GM21786 (cell line): ENCODE measurements around the gene GINS1.
"Not testable (repeated sequence)": the region's sequence is repeated elsewhere in the genome, so short reads cannot be mapped to it uniquely, and the experiment has no call there.

ENCODE experiments used
- ATAC-seq: cut with Tn5 transposase; IDR thresholded peaks from one replicate; pipeline ENCODE4 v1.9.1; 2021; ENCODE audit not compliant: unreplicated experiment

GINS1 gene

DNA sequence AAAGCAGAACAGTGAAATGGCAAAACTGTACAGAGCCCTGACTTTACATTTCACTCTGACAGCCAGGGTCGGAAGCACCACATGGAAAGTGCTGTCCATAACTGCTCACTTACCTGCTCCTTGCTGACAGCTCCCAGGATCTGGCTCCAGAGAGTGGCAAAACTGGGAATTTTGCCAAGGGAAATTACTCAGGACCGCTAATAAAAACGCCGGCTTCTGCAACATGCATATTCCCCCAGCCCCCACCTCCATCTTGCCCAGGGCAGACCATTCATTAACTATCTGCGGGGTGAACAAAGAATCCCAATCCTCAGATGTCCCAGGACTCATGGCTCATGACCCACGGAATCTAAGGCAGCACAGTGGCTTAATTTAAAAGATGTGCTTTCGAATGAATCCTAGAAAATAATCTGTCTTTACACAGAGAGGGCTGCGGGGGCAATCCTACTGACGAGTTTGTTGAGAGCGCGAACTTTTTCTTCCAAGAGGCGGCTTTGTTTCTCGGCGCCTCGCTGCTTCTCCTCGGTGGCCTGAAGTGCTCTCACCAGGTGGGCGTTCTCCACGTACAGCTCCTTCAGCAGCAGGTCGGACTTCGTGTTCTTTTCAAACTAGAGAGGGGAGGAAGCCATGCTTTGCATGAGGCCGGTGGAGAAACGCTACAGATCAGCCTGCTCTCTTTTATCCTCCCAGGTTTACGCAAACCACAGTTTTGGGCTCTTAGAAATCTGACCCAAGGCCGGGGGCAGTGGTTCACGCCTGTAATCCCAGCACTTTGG, 45.8 kb downstream of the GINS1 start:
- ATAC-seq, result no peak

DNA sequence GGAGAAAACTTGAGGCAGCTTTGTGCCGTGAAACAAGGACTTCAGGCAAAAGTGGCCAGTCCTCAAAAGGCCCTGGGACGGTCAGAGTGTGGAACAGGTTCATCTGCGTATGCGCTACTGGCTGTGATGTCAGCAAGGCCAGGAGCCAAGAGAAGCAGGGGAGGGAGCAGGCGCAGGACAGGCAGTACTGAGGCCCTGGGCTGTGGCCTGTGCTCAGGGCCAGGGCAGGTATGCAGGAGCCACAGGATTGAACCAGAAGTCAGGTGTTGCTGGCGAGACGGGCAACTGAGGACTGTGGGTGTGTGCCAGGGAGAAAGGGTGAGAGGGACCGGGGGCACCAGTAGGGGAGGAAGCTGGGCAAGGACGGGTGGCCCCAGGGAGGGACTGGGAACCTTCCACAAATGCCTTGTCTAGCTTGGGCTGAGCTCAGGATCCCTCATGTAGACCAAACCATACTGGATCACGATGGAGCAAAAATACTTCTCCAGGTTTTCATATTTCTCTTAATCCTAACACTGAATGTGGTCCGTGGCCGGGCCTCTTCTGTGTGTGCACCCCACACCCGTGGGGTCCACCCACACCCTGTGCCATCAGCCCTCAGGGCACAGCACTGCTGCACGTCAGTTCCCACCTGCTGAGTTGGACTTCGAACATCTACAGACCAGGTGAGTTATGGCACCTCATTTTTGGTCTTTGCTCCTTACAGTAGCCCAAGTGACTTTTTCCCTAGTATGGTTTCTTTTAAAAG, 46.9 kb downstream of the GINS1 start:
- ATAC-seq, result no peak

DNA sequence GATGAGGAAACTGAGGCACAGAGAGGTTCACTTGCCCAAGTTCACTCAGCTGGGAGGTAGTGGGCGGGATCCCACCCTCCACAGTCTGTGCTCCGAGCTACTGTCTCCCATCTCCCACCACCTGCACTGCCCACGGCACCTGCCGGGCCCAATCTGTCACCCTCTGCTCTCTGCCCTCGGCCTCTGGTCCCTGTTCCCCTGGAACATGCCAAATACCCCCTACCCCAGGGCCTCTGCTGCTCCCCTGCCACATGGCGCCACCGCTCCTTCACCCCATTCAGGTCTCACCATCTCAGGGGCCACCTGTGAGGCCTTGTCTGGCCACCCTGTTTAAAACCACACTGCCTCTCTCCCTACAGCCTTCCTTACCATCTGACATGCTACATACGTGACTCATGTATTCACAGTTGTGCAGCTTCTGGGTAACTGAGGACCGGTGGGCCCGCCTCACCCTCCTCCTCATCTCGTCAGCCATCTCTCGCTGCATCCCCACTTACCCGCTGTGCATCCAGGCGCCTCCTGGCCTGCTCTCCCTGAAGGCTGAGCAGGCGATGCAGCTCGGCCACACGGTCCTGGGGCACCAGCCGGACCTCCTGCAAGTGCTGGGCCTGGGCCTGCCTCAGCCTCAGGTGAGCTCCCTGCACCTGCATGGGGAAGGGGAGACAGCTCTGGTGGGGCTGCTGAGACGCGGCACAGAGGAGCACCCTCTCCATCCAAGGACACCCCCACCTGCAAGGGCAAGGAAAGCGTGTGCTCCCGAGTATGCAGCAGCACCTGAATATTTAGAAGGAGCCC, 50.6 kb downstream of the GINS1 start:
- no peak for ATAC-seq

DNA sequence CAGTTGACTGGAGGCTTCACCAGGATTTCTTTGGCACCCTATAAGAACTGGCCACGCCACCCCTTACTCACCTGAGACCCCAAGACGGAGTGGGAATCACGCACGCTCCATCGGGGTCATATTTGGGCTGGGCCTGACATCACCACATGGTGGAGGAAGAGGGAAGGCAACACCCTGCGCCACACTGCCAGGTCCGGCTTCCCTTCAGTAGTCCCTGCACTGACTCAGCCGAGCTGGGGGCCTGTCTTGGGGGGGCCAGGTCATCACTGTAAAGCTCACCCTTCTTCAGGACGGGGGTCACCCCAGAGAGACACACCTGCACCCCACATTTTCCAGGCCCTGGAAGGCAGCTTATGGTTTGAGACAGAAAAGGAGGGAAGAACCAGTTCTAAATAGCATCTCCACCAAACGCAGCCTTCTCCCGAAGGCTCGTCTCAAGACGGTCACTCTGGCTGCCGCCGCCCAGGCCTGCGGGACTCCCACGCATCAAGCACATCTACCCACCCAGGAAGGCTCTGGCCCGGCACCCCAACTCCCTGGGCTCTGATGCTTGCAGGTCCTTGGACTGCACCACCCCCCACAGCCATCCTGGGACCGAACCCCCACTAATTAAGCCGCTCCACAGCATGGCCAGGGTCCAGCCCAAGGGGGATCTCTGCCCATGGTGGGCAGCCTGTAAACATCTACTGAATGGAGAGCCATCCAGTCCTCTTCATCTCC, 51.8 kb downstream of the GINS1 start:
- no peak for ATAC-seq

DNA sequence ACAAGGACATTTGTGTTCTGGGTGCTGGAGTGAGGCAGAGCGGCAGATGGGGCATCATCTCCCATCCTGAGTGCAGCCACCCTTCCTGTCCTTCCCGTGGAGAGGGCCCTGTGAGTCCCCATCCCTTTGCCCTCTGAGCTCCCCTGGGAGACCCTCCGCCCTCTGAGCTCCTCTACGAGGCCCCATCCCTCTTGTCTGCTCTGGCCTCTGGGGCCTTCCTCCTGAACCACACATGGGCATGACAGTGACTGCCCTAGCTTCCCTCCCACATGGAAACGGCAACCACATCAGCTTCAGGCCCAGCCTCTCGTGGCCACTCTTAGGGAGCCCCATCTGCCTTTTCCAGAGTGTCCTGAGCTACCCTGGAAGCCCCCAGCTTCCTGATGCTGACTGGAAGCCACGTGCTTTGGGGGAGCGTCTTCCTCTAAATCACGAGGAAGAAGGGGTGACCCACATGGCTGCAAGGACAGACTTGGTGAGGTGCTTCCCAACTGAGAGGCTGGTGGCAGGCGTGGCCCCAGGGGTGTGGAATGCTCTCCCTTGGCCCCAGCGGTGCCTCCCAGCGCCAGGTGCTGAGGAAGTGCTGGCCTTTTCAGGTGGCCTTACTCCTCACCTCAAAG, 52.6 kb downstream of the GINS1 start:
- no peak for ATAC-seq

DNA sequence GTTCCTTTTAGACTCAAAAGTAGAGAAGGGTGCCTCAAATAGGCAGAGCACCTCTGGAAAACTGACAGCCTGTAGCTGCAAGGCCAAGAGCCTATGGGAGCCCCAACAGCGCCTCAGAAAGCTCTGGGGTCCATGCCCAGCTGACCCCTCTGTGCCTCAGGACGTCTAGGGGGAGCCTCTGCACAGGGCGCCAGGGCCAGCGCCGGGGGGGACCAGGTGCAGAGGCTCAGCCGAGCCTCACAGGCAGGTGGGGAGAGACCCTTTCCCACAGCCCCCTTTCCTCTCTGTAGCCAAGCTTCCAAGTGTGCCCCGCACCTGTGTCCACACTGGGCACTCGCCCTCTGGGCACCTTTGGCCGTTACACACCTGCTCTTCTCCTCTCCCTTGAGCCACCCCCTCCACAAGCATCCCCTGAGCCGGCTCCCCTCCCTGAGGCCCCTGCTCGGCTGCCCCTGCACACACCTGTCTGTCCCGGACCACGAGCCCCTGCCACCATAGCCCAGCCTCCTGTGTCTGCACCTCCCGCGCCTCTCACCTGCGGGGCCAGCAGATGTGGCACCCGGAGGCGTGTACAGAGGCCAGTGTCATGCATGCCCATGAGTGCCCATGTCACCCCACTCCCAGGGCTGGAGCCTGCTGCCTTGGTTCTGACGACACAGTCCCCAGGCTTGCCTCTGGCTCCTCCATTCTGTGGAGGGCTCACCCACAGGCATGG, 53.2 kb downstream of the GINS1 start:
- no peak for ATAC-seq

DNA sequence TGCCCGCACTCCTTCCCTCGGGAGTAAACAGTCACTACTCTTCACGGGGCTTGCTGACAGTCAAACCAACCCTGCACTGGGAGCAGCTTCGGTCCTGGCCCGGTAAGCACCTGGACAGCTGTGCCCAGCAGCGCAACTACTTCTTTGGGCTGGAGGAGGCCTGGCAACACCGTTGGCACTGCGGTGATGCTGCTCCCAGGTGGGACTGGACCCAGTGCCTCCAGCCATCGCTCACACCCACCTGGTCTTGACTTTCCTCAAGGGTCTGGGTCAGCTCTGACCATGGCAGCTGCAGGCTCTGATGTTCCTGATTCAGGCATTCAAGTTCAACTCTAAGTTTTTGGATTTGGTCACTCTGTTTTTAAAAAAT, 53.8 kb downstream of the GINS1 start:
- ATAC-seq, result no peak

DNA sequence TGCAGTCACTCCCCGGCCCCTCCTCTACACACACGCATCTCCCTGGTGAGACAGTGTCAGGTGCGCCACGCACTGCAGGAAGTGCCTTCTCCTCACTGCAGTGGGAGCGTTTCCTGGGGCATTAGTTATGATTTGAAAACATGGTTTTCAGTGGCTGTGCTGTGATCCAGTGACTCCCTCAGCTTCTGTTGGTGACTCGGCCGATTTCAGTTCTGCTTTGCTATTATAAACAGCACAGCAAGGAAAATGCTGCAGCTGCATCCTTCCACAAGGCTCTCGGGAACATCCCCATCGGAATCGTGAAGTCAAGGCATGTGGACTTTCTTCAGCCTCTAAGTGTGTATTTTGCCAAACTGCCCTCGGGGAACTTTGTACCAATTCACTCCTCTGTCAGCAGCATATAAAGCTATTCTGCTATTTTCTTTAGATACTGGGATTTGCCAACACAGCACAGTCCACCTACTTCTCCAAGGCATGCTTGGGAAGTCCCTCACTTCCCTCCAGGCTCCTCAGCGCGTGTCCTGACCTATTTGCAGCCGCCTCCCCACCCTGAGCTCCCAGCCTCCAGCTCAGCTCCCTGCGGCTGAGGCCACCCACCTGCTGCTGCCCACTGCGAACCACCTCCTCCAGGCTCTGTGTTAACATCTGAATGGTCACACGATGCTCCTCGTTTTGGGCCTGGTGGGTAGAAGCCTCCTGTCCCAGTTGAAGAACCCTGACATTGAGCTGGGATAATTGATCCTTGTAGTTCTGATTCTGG, 54.5 kb downstream of the GINS1 start:
- no peak for ATAC-seq

DNA sequence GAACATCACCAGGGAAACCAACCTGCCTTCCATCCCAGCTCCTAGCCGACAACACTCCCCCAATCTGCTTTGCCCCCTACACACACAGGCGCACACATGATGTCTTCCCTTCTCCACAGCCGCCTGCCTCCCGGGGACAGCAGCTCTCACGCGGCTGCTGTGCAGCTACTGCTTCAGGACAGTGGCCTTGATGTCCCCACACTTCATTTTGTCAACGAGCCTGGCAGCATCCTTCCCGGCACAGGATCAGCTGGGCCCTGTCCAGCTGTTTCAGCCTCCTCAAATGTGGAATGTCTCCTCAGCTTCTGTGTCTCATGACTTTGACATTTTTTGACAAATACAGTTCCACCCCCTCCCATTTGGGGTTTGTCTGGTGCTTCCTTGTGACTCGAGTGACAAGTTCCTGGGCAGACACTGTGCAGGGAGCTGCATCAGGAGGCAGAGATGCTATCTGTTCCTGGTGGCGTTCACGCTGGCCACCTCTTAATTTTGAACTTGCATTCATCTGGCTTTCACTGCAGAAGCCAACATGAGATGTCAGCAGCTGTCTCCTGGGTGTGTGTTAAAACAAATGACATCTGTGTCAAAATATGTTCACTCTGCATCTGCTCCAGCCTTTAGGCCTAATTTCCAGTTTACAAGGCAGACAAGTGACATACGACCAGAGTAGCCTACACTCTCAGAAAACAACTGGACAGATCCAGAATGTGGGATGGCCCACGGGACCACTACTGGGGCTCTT, 57.2 kb downstream of the GINS1 start:
- ATAC-seq, result no peak

DNA sequence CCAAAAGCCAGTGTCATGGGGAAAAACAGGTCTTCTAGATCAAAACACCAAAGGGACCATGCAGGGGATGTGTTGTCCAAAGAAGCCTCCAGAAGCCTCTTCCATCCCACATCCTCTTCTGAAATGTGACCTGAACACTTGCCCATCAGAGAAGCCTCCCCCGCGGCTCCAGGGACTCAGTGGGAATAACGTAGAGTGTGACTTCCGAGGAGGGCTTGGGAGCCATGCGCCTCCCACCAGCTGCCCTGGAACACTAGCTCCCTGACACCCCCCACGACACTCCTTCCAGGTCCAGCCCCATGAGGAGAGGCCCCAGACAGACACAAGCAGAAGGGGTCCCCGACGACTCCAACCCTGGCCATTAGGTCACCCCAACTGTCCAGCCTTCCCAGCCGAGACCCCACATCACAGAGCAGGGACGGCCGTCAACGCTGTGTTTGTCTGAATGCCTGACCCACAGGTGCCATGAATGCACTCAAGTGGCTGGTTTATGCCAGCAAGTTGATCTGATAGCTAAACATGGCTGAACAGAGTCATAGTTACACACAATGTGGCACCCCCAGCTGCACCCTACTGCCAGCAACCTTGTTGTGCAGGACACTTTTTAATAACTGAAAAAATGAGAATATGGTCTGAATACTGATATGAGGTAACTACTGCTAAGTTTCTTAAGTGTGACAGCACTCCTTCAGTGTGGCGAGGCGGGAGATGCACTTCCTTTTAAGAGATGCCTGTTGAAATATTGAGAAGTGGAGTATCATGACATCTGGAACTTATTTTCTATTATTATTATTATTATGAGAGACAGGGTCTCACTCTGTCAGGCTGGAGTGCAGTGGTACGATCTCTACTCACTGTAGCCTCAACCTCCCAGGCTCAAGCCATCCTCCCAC, 58.0 kb downstream of the GINS1 start:
- no peak for ATAC-seq

DNA sequence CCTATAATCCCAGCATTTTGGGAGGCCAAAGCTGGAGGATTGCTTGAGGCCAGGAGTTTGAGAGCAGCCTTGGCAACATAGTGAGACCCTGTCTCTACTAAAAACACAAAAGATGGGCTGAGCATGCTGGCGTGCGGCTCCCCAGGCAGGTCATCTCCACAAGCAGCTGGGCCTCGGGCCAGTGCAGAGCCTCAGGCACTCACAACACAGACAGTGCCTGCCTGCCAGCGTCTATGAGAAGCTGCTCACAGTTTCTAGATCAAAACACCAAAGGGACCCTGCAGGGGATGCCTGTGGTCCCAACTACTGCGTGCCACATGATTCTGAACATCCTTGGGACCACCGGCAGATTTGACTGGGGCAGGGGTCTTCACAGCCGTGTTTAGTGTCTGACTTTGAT, 59.4 kb downstream of the GINS1 start:
- no peak for ATAC-seq

DNA sequence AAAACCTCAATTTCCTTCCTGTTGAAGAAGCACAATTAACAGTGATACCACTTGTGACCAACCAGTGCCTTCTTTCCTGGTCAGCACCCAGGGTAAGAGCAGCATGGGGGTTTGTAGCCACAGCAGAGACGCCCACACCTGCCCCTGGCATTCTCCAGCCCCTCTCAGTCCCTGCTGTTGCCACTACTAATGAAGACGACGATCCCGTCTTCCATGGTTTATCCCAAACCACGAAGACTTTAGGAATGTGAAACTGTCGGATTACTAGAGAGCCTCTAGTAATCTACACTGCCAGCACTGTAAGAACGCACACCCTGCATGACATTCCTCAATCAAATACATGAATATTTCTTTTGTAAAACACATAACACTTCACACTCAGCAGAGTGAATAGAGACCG, 60.0 kb downstream of the GINS1 start:
- ATAC-seq, result no peak

DNA sequence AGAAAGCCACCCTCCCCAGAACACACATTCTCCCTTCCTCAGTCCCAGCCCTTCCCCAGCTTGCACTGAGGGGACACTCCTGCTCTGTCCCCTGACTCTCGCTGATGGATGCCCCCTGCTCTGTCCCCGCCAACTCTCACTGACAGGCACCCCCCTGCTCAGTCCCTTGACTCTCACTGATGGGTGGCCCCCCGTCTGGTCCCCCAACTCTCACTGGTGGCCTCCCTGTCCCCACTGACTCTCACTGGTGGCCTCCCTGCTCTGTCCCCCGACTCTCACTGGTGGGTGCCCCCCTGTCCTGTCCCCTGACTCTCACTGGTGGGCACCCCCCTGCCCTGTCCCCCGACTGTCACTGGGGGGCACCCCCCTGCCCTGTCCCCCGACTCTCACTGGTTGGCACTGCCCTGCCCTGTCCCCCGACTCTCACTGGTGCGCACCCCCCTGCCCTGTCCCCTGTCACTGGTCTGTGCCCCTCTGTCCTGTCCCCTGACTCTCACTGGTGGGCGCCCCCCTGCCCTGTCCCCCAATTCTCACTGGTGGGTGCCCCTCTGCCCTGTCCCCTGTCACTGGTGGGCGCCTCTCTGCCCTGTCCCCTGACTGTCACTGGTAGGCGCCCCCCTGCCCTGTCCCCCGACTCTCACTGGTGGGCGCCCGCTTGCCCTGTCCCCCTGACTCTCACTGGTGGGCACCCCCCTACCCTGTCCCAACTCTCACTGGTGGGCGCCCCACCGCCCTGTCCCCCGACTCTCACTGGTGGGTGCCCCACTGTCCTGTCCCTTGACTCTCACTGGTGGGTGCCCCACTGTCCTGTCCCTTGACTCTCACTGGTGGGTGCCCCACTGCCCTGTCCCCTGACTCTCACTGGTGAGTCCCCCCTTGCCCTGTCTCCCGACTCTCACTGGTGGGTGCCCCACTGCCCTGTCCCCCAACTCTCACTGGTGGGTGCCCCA, 60.9 kb downstream of the GINS1 start:
- ATAC-seq, result no peak

DNA sequence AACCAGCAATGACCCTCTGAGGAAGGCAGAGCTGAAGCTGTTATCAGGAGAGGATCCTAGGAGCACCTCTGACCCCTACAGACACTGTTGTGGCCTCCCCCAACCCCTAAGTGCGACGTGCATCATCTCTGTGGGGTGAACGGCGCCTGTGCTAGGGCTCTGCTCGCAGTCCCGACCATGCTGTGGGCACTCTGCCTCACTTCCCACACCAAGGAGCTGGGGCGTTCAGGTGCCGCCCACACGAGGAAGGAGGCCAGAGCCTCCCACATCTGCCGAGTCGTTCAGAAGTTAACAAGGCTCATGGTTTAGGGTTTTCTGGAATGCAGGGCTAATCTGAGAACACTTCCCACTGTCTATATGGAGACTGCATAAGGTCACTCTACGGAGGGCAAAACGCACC, 62.1 kb downstream of the GINS1 start:
- ATAC-seq, result no peak

DNA sequence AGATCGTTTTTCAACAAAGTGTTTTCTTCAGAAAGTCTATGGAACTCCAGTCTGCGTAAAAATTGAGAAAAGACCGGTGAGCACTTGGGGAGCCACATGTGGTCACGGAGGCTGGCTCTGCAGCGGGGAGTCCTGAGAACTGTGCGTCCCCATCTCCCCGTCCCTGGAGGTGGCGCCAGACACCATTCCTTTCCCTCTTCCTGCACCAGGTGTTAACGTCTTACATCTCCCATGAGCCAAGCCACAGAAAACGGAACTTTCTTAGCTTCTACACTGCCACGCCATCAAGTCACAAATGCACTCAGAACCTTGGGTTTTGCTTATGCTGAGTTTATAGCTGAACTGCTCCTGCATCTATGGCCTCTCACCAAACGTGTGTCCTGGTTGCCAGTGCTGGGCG, 62.6 kb downstream of the GINS1 start:
- ATAC-seq, result no peak

DNA sequence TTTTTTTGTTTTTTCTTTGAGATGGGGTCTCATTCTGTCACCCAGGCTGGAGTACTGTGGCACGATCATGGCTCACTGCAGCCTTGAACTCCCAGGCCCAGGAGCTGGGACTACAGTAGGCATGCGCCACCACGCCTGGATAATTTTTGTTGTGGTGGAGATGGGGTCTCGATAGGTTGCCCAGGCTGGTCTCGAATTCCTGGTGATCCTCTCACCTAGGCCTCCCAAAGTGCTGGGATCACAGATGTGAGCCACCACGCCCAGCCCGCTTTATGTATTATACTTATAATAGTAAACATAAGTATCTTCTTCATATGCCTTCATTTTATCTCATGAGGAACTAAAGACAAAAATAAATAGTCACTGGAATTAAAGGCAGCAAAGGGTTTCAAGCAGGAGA, 63.5 kb downstream of the GINS1 start:
- ATAC-seq, result no peak

DNA sequence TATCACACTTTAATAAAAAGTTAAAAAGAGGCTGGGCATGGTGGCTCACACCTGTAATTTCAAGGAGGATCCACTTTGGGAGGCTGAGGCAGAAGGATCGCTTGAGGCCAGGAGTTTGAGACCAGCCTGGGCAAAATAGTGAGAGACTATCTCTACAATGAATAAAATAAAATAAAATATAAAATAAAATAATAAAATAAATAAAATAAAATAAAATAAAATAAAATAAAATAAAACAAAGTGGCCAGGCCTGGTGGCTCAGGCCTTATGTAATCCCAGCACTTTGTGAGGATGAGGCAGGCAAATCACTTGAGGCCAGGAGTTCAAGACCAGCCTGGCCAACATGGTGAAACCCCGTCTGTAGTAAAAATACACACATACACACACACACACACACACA, 65.8 kb downstream of the GINS1 start:
- not testable (repeated sequence) for ATAC-seq
